ENCODE results near the gene MAP3K7CL. TPM values are rescaled to one million over a fixed set of nuclear protein-coding genes. Genes with fewer than 3 reads are reported as not detected.

MAP3K7CL gene
- total and polyA plus RNA-seq, 2 of the 8 experiments (the other 6 are each of a cell fraction or from before 2014, with no cell fraction given) = not detected

GRCh38 chr21:29155933-29156260 is 25.5 kb downstream of the MAP3K7CL start:
- H3K23ac ChIP-seq (ENCODE audit: insufficient read length) = no peak overlapping the region
- H3K18ac ChIP-seq (ENCODE audit: extremely low read depth, low read length) = no peak overlapping the region
- TF ChIP-seq CHD2 (IDR thresholded peaks at IDR 0.05; ENCODE audit: low read length) = no peak
- no peak for TF ChIP-seq KDM1A (IDR thresholded peaks at IDR 0.05; ENCODE audit: borderline replicate concordance, low read length)
- no peak for TF ChIP-seq YY1 (IDR thresholded peaks at IDR 0.05; ENCODE audit: low read depth, low read length)
- no peak for TF ChIP-seq JUND (IDR thresholded peaks at IDR 0.05; ENCODE audit: low read length)
- no peak for TF ChIP-seq FOSL1 (IDR thresholded peaks at IDR 0.05; ENCODE audit: insufficient read depth, low read depth, low read length)
- TF ChIP-seq RNF2 (IDR thresholded peaks at IDR 0.05; ENCODE audit: borderline replicate concordance, low read depth, low read length, missing control alignments, poor library complexity, severe bottlenecking) = no peak
- no peak for TF ChIP-seq TEAD4 (IDR thresholded peaks at IDR 0.05; ENCODE audit: low read depth, low read length)
- TF ChIP-seq CTBP2 (IDR thresholded peaks at IDR 0.05; ENCODE audit: borderline replicate concordance, insufficient read depth, insufficient read length, low read length) = no peak
- H3K4me2 ChIP-seq (ENCODE audit: insufficient read depth in 1 of 2, low read depth in 2 of 2, low read length in 2 of 2) = no peak overlapping the region
- H3K79me1 ChIP-seq (ENCODE audit: low read depth, low read length) = no peaks in the 10 kb centered on the region
- CTCF ChIA-PET (ENCODE audit: partially characterized antibody) = interaction anchor here (1.0 to 3.6 kb wide), 2 partner anchors 9 to 14 kb away, joined by 3 to 23 read pairs; no protein-coding TSS in a partner anchor
- POLR2A ChIA-PET (ENCODE audit: partially characterized antibody) = no interaction called here
- no peak overlapping the region for H3K14ac ChIP-seq (ENCODE audit: insufficient read length)
- H3K79me2 ChIP-seq (ENCODE audit: control insufficient read depth in 1 of 2, insufficient read depth in 2 of 2, low read length in 2 of 2) = no peaks in the 10 kb centered on the region
- H4K8ac ChIP-seq (ENCODE audit: extremely low read depth, insufficient read depth, low read length) = no peak overlapping the region
- no peaks in the 10 kb centered on the region for H4K20me1 ChIP-seq (replicated peaks in 1 of 2; ENCODE audit: control insufficient read depth in 1 of 2, insufficient read depth in 2 of 2, low read length in 2 of 2)
- no peaks in the 10 kb centered on the region; a peak in 1 of 7 replicates for H3K4me1 ChIP-seq (replicated peaks in 1 of 4; ENCODE audit: control insufficient read depth in 3 of 4, insufficient read depth in 4 of 4, low read length in 3 of 4)
- FAIRE-seq (no peak), DNase-seq (ENCODE audit: low read depth in 1 of 2, low spot score in 2 of 2) (no peak)
- H3K27ac ChIP-seq (ENCODE audit: low read depth, low read length) = no peak overlapping the region
- H2BK12ac ChIP-seq (ENCODE audit: low read depth, low read length) = no peak overlapping the region
- no peak overlapping the region for H3K4me3 ChIP-seq (ENCODE audit: extremely low read depth in 1 of 4, insufficient read depth in 2 of 4, low read depth in 3 of 4, low read length in 4 of 4)
- H2BK120ac ChIP-seq (replicated peaks; ENCODE audit: low read depth, low read length) = no peak overlapping the region
- 0 out of 2 replicates have a peak overlapping the region, but pooled peaks have one; percentile 67 for H2AFZ ChIP-seq (ENCODE audit: low read length)
- no peak overlapping the region for H3K4ac ChIP-seq (replicated peaks; ENCODE audit: insufficient read length, low read depth, low read length)
- H3K56ac ChIP-seq (replicated peaks; ENCODE audit: insufficient read length, low read depth, low read length) = no peak overlapping the region
- H2BK15ac ChIP-seq (ENCODE audit: low read length) = no peak overlapping the region
- no peak overlapping the region for H2AK5ac ChIP-seq (ENCODE audit: low read depth, low read length)
- no peak overlapping the region for H2BK5ac ChIP-seq (ENCODE audit: low read depth, low read length)
- H3K27me3 ChIP-seq (replicated peaks in 1 of 4; ENCODE audit: control insufficient read depth in 3 of 4, extremely low read depth in 1 of 4, insufficient read depth in 3 of 4, low read length in 3 of 4) = no peaks in the 10 kb centered on the region
- H2BK20ac ChIP-seq (ENCODE audit: low read length) = no peak overlapping the region
- WGBS, 2 experiments (ENCODE audit: extremely low coverage in 1 of 2, insufficient coverage in 1 of 2, insufficient read length in 1 of 2, insufficient replicate concordance in 2 of 2, low coverage in 1 of 2, low lambda C conversion rate in 2 of 2, missing lambda C conversion rate in 1 of 2) = 92% methylated on average over 2 of the region's 2 CpGs; no CpG with 5 or more reads in 1 of the 2 experiments
- H4K5ac ChIP-seq (ENCODE audit: insufficient read length, low read depth, low read length) = no peak overlapping the region
- no peaks in the 10 kb centered on the region for H3K36me3 ChIP-seq (ENCODE audit: control insufficient read depth in 2 of 4, insufficient read depth in 4 of 4, low read length in 3 of 4)
- no peaks in the 10 kb centered on the region for H3K23me2 ChIP-seq (ENCODE audit: low read depth, low read length)
- no peak overlapping the region for H4K91ac ChIP-seq (replicated peaks; ENCODE audit: insufficient read length, low read length)
- H3K9ac ChIP-seq (replicated peaks in 1 of 4; ENCODE audit: extremely low read depth in 1 of 4, low read depth in 3 of 4, low read length in 3 of 4) = no peak overlapping the region
- H3K9me3 ChIP-seq (ENCODE audit: insufficient read depth in 2 of 2, low read depth in 1 of 2, low read length in 1 of 2) = no peaks in the 10 kb centered on the region
